Measurements from ENCODE around the gene NDFIP2.
A peak's percentile ranks its signal among the peaks of the same experiment; 100 is the strongest.

Gene NDFIP2

GRCh38 chr13:79480954-79481684 lies at the start of gene NDFIP2:
TSS of gene NDFIP2 (plus strand) at chr13:79481155. CDS start at chr13:79481204, 49 bp downstream.
- peak; percentile 51 to 82 (median 72) for DNase-seq (ENCODE audit: low read depth in 3 of 3, low spot score in 1 of 3)

- DNase-seq (ENCODE audit: low read depth in 3 of 3, low spot score in 1 of 3) = no peak
Measured at GRCh38 chr13:79432086-79432485, 48.9 kb upstream of the NDFIP2 start.

GRCh38 chr13:79432992-79433391 lies 48.0 kb upstream of the NDFIP2 start:
- no peak for DNase-seq (ENCODE audit: low read depth in 3 of 3, low spot score in 1 of 3)

GRCh38 chr13:79434556-79434955 lies 46.4 kb upstream of the NDFIP2 start:
- DNase-seq (ENCODE audit: low read depth in 3 of 3, low spot score in 1 of 3) = no peak

- DNase-seq (ENCODE audit: low read depth in 3 of 3, low spot score in 1 of 3) = no peak
Measured at GRCh38 chr13:79435561-79435990, 45.4 kb upstream of the NDFIP2 start.

GRCh38 chr13:79439275-79439674 lies 41.7 kb upstream of the NDFIP2 start:
- no peak for DNase-seq (ENCODE audit: low read depth in 3 of 3, low spot score in 1 of 3)

GRCh38 chr13:79440958-79441528 lies 39.9 kb upstream of the NDFIP2 start:
- no peak for DNase-seq (ENCODE audit: low read depth in 3 of 3, low spot score in 1 of 3)

GRCh38 chr13:79442221-79442620 lies 38.7 kb upstream of the NDFIP2 start:
- DNase-seq (ENCODE audit: low read depth in 3 of 3, low spot score in 1 of 3) = no peak

GRCh38 chr13:79442706-79443105 lies 38.2 kb upstream of the NDFIP2 start:
- DNase-seq (ENCODE audit: low read depth in 3 of 3, low spot score in 1 of 3) = no peak

- DNase-seq (ENCODE audit: low read depth in 3 of 3, low spot score in 1 of 3) = no peak
Measured at GRCh38 chr13:79445968-79446645, 34.8 kb upstream of the NDFIP2 start.

GRCh38 chr13:79447141-79447540 lies 33.8 kb upstream of the NDFIP2 start:
- DNase-seq (ENCODE audit: low read depth in 3 of 3, low spot score in 1 of 3) = no peak

- no peak for DNase-seq (ENCODE audit: low read depth in 3 of 3, low spot score in 1 of 3)
Measured at GRCh38 chr13:79447741-79448140, 33.2 kb upstream of the NDFIP2 start.

- DNase-seq (ENCODE audit: low read depth in 3 of 3, low spot score in 1 of 3) = no peak
Measured at GRCh38 chr13:79448413-79448812, 32.5 kb upstream of the NDFIP2 start.

GRCh38 chr13:79450110-79450509 lies 30.8 kb upstream of the NDFIP2 start:
- no peak for DNase-seq (ENCODE audit: low read depth in 3 of 3, low spot score in 1 of 3)

- DNase-seq (ENCODE audit: low read depth in 3 of 3, low spot score in 1 of 3) = peak; percentile 69 to 78 (median 74)
Measured at GRCh38 chr13:79451500-79451962, 29.4 kb upstream of the NDFIP2 start.

- no peak for DNase-seq (ENCODE audit: low read depth in 3 of 3, low spot score in 1 of 3)
Measured at GRCh38 chr13:79452239-79452913, 28.6 kb upstream of the NDFIP2 start.

- DNase-seq (ENCODE audit: low read depth in 3 of 3, low spot score in 1 of 3) = no peak
Measured at GRCh38 chr13:79455331-79455730, 25.6 kb upstream of the NDFIP2 start.

- DNase-seq (ENCODE audit: low read depth in 3 of 3, low spot score in 1 of 3) = no peak
Measured at GRCh38 chr13:79456051-79456450, 24.9 kb upstream of the NDFIP2 start.

GRCh38 chr13:79456656-79457365 lies 24.1 kb upstream of the NDFIP2 start:
- no peak for DNase-seq (ENCODE audit: low read depth in 3 of 3, low spot score in 1 of 3)

- no peak for DNase-seq (ENCODE audit: low read depth in 3 of 3, low spot score in 1 of 3)
Measured at GRCh38 chr13:79457390-79457789, 23.6 kb upstream of the NDFIP2 start.

- DNase-seq (ENCODE audit: low read depth in 3 of 3, low spot score in 1 of 3) = no peak
Measured at GRCh38 chr13:79457948-79458347, 23.0 kb upstream of the NDFIP2 start.

Measured in stimulated activated CD4-positive, alpha-beta T cell treated with anti-CD3 and anti-CD28 coated beads, TNF-alpha, amount 100 ng/mL, for 1 hour (primary cell).